Heart right ventricle (tissue), 16 donors: ENCODE results near the gene SREBF2. TPM values are rescaled to one million over a fixed set of nuclear protein-coding genes. Genes with fewer than 3 reads are reported as not detected.

Source experiments
- ATAC-seq, 8 donors: fragments of 200-7000 bp; cut with Tn5 transposase; one replicate each; pipeline ENCODE4 v1.9.1; 2020; ENCODE audit warnings: mild to moderate bottlenecking in 8 of 8, moderate library complexity in 8 of 8, moderate number of reproducible peaks in 1 of 8
- DNase-seq, 2 donors: peaks; one replicate each; pipeline ENCODE4 v3.0.0-alpha.2; 2020
- H3K27ac ChIP-seq, 10 donors: fragments of 200-600 bp; sonication (generic) in 2 of 10; one replicate each; pipeline versions ENCODE4 v1.5.0 to v1.8.0; 2020 to 2022; ENCODE audit warnings: mild to moderate bottlenecking in 3 of 10
- H3K27me3 ChIP-seq, 7 donors: fragments of 200-600 bp; one replicate each; pipeline ENCODE4 v1.8.0; 2021 to 2022; ENCODE audit warnings: mild to moderate bottlenecking in 2 of 7
- H3K36me3 ChIP-seq, 9 donors: fragments of 200-600 bp; sonication (generic) in 1 of 9; one replicate each; pipeline versions ENCODE4 v1.5.0 to v1.8.0; 2020 to 2022; ENCODE audit warnings: mild to moderate bottlenecking in 2 of 9
- H3K4me1 ChIP-seq, 9 donors: fragments of 200-600 bp; sonication (generic) in 1 of 9; one replicate each; pipeline versions ENCODE4 v1.5.0 to v1.8.0; 2020 to 2022; ENCODE audit warnings: mild to moderate bottlenecking in 4 of 9
- H3K4me3 ChIP-seq, 10 donors: fragments of 200-600 bp; sonication (generic) in 2 of 10; one replicate each; pipeline versions ENCODE4 v1.5.0 to v1.8.0; 2020 to 2022; ENCODE audit warnings: mild to moderate bottlenecking in 7 of 10, moderate library complexity in 2 of 10
- H3K9me3 ChIP-seq, 11 donors: fragments of 200-600 bp in 10 of 11; sonication (generic) in 2 of 11; one replicate each; pipeline versions ENCODE4 v1.5.0 to v1.8.0; 2013 to 2022; ENCODE audit warnings: mild to moderate bottlenecking in 2 of 11, control low read depth in 1 of 11, moderate library complexity in 1 of 11
- CTCF ChIP-seq, 9 donors: fragments of 200-600 bp; sonication (generic) in 2 of 9; IDR thresholded peaks; one replicate each; pipeline versions ENCODE4 v1.5.0 to v1.8.0; 2021 to 2022; ENCODE audit warnings: antibody characterized with exemption in 9 of 9, mild to moderate bottlenecking in 5 of 9, moderate library complexity in 1 of 9
- WGBS, 2 donors: extraction: QIAGEN DNeasy Blood & Tissue Kit; methylation state at CpG; one replicate each; pipeline ENCODE4 v1.1.7; 2013; ENCODE audit warnings: inconsistent platforms in 1 of 2; 5-methylcytosine and 5-hydroxymethylcytosine counted together
- intact Hi-C, 10 donors: fragments of 100-400 bp; cut with DNase I; formaldehyde crosslinking; loops; one replicate each; pipeline versions ENCODE4 v1.11.1 to v1.14.2; 2022
- polyA plus RNA-seq, 2 donors: library from polyadenylated mRNA; stranded (reverse); fragments of 200-250 nt; gene quantifications; one replicate each; pipeline ENCODE4 v1.2.3, GENCODE V29; 2013
- total RNA-seq, 10 donors: library from RNA; stranded (reverse); fragmentation: NEBNext Ultra II Directional in 3 of 10; extraction: Animal tissue kit (Norgen Biotek cat#: 25700) in 3 of 10; gene quantifications; one replicate each; pipeline versions ENCODE4 v1.2.1 to v1.2.4, GENCODE V29; 2021 to 2023
- donor health status: Arrhythmogenic right ventricular cardiomyopathy.
- donor health status: ischemic (EF 13 %, LVEDD 7.1; RV severe dilation, severe dysfunction).
- donor health status: healthy with polysubstance abuse.
- donor health status: DM: no; HTN: yes; CAD: no.
- donor health status: DM: no; HTN: no; CAD: no.
- donor health status: ischemic (EF 25% LVEDD 6.9; RV normal size, moderate dysfunction).
- donor health status: ischemic (EF 25% LVEDD 5.7; RV mildly dilated, moderate dysfunction).
- donor health status: healthy.
- donor health status: DM: yes; HTN: yes; CAD: no.
- donor health status: Ischemic cardiomyopathy.
- donor health status: ischemic (EF 35%, LVEDD 5.7; RV mildly dilated, moderate dysfunction).
- donor health status: nonischemic (EF 11% LVEDD 7.7; RV severe dilation, severe dysfunction).
- donor health status: DM: yes; HTN: yes; CAD: no.
- donor health status: PGD.
- donor health status: ischemic (EF 29% LVEDD 5.4; RV normal size, mild dysfunction).
- donor health status: nonischemic (EF 23%, LVEDD 6.1; RV moderate dilation, normal function).

The SREBF2 gene
- total and polyA plus RNA-seq, 12 donors, result 37.5 to 94.3 (median 71.3) TPM

- Histone ChIP-seq H3K4me1 (peaks cover 12 to 41% (median 31%) of the 10 kb centered on the region in 9 donors), H3K36me3 (peaks cover 0 to 7% (median 0%) of the 10 kb centered on the region in 9 donors), H3K9me3 (no peaks in the 10 kb centered on the region), H3K27me3 (no peaks in the 10 kb centered on the region), H3K27ac (no peak overlapping the region), H3K4me3 (no peak overlapping the region)
- WGBS, 2 donors, result 93 to 95% methylated on average over 4 of the region's 4 CpGs
- intact Hi-C loops, result loop anchor here in 1 of 10 donors (10.0 kb wide), 1 partner anchor 134 kb away; the partner anchor contains the start of gene MEI1
- ATAC-seq, result no peak
- DNase-seq, result no peak
- no peak for TF ChIP-seq CTCF (IDR thresholded peaks at IDR 0.05)
Observed at GRCh38 chr22:41828516-41828915, 4.4 kb upstream of the SREBF2 start.

GRCh38 chr22:41830174-41830573, 2.7 kb upstream of the SREBF2 start:
- no peak overlapping the region for H3K27ac ChIP-seq
- DNase-seq, result no peak
- WGBS, 2 donors, result 90 to 98% methylated on average over 3 of the region's 3 CpGs
- no peak for ATAC-seq
- intact Hi-C loops, result loop anchor here in 3 of 10 donors (10.0 kb wide), 2 partner anchors 135 to 245 kb away; partner anchors contain the start of genes NAGA (in 2 of the 3), PHETA2 (in 2 of the 3), SMDT1 (in 2 of the 3) and MEI1 (in 1 of the 3)
- H3K27me3 ChIP-seq, result no peaks in the 10 kb centered on the region
- no peaks in the 10 kb centered on the region for H3K9me3 ChIP-seq
- no peak for TF ChIP-seq CTCF (IDR thresholded peaks at IDR 0.05)
- peaks cover 0 to 7% (median 0%) of the 10 kb centered on the region in 9 donors for H3K36me3 ChIP-seq
- H3K4me1 ChIP-seq, result peaks cover 15 to 52% (median 43%) of the 10 kb centered on the region in 9 donors
- no peak overlapping the region for H3K4me3 ChIP-seq

GRCh38 chr22:41831383-41831782, 1.5 kb upstream of the SREBF2 start:
- 55 to 70% methylated on average over 6 of the region's 6 CpGs for WGBS, 2 donors
- no peaks in the 10 kb centered on the region for H3K9me3 ChIP-seq
- intact Hi-C loops, result loop anchor here in 3 of 10 donors (10.0 kb wide), 2 partner anchors 137 to 243 kb away; partner anchors contain the start of genes NAGA (in 2 of the 3), PHETA2 (in 2 of the 3), SMDT1 (in 2 of the 3) and MEI1 (in 1 of the 3)
- H3K4me1 ChIP-seq, result peaks cover 7 to 46% (median 32%) of the 10 kb centered on the region in 9 donors
- H3K27me3 ChIP-seq, result no peaks in the 10 kb centered on the region
- H3K36me3 ChIP-seq, result peaks cover 0 to 11% (median 0%) of the 10 kb centered on the region in 9 donors
- DNase-seq (no peak), ATAC-seq (no peak)
- H3K4me3 ChIP-seq, result no peak overlapping the region
- TF ChIP-seq CTCF (IDR thresholded peaks at IDR 0.05), result no peak
- H3K27ac ChIP-seq, result peak overlapping the region in 4 of 10 donors; percentile 96 to 98 (median 96)

GRCh38 chr22:41831828-41832552, 915 bp upstream of the SREBF2 start:
- Histone ChIP-seq H3K4me3 (peak overlapping the region; percentile 68 to 96 (median 92)), H3K4me1 (peaks cover 3 to 40% (median 26%) of the 10 kb centered on the region in 9 donors), H3K9me3 (no peaks in the 10 kb centered on the region), H3K27me3 (no peaks in the 10 kb centered on the region), H3K36me3 (peaks cover 0 to 17% (median 0%) of the 10 kb centered on the region in 9 donors), H3K27ac (peak overlapping the region; percentile 82 to 98 (median 94))
- no peak for ATAC-seq
- intact Hi-C loops, result loop anchor here in 3 of 10 donors (10.0 kb wide), 2 partner anchors 137 to 243 kb away; partner anchors contain the start of genes NAGA (in 2 of the 3), PHETA2 (in 2 of the 3), SMDT1 (in 2 of the 3) and MEI1 (in 1 of the 3)
- WGBS, 2 donors, result 11 to 12% methylated on average over 17 of the region's 17 CpGs
- DNase-seq, result no peak
- no peak for TF ChIP-seq CTCF (IDR thresholded peaks at IDR 0.05)
